Cardiac muscle cell (in vitro differentiated cells and primary cell): Measurements from ENCODE around the gene KREMEN2. TPM values are rescaled to one million over a fixed set of nuclear protein-coding genes. Genes with fewer than 3 reads are reported as not detected.

Experiments
- DNase-seq, 2 donors: peaks; one replicate each; pipeline versions ENCODE4 v3.0.0 to v3.0.0-alpha.2; 2010 to 2017; ENCODE audit warnings: low read depth in 1 of 2, low spot score in 1 of 2
- H3K27ac ChIP-seq: fragments of 200-600 bp; sonication (generic); 2 replicates; pipeline ENCODE4 v1.5.1; 2016
- H3K27me3 ChIP-seq: fragments of 200-600 bp; sonication (generic); 2 replicates; pipeline ENCODE4 v1.6.0; 2016; ENCODE audit warnings: control low read depth
- H3K36me3 ChIP-seq: fragments of 200-600 bp; sonication (generic); 2 replicates; pipeline ENCODE4 v1.5.1; 2016; ENCODE audit warnings: control low read depth
- H3K4me1 ChIP-seq: fragments of 200-600 bp; sonication (generic); 2 replicates; pipeline ENCODE4 v1.8.1; 2017; ENCODE audit warnings: low read depth, mild to moderate bottlenecking, mixed run types
- H3K4me3 ChIP-seq: fragments of 200-600 bp; sonication (generic); 2 replicates; pipeline ENCODE4 v1.5.1; 2016; ENCODE audit warnings: mild to moderate bottlenecking
- H3K9me3 ChIP-seq: fragments of 200-600 bp; sonication (generic); 2 replicates; pipeline ENCODE4 v1.5.1; 2017; ENCODE audit warnings: low read depth, mild to moderate bottlenecking, control low read depth
- polyA plus RNA-seq: library from polyadenylated mRNA; unstranded; fragments of >200 nt; fragmentation: Nextera tagmentation; extraction: Ambion mirVana; gene quantifications from 2 replicates; pipeline ENCODE4 v1.2.1, GENCODE V29; 2016
- total RNA-seq: library from RNA; depleted of rRNA; stranded (reverse); fragments of >200 nt; gene quantifications from 2 replicates; pipeline ENCODE4 v1.2.3, GENCODE V29; 2016
- TF ChIP-seq, protein P1 (sequence below): IDR thresholded peaks from 2 replicates; pipeline ENCODE4 v1.5.1; 2012; ENCODE audit warnings: low read depth, mild to moderate bottlenecking, low read length

Gene KREMEN2
- total and polyA plus RNA-seq, 2 experiments from 2014 or later: 2.5 to 3.9 TPM

DNA sequence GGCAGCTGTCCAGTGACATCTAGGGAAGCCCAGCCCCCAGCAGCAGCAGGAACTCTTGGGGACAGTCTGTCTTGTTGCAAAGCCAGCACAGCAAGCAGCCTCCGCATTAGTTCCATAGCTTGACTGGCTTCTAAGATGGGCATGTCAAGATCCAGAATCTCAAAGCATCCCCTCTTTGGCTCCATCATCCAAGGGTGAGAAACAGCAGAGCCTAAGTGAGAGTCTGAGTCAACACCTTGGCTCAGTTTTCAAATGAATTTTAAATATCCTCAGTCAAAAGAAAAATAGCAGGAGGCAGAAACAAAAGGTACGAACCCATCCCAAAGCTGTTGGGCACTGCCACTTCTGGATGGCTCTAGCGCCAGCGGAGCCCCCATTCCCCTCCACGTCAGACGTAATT is 50.9 kb downstream of the KREMEN2 start:
- no peaks in the 10 kb centered on the region for H3K36me3 ChIP-seq
- H3K9me3 ChIP-seq: no peaks in the 10 kb centered on the region
- H3K27ac ChIP-seq: no peak overlapping the region
- DNase-seq: no peak
- H3K27me3 ChIP-seq: no peaks in the 10 kb centered on the region
- TF ChIP-seq, protein P1, sequence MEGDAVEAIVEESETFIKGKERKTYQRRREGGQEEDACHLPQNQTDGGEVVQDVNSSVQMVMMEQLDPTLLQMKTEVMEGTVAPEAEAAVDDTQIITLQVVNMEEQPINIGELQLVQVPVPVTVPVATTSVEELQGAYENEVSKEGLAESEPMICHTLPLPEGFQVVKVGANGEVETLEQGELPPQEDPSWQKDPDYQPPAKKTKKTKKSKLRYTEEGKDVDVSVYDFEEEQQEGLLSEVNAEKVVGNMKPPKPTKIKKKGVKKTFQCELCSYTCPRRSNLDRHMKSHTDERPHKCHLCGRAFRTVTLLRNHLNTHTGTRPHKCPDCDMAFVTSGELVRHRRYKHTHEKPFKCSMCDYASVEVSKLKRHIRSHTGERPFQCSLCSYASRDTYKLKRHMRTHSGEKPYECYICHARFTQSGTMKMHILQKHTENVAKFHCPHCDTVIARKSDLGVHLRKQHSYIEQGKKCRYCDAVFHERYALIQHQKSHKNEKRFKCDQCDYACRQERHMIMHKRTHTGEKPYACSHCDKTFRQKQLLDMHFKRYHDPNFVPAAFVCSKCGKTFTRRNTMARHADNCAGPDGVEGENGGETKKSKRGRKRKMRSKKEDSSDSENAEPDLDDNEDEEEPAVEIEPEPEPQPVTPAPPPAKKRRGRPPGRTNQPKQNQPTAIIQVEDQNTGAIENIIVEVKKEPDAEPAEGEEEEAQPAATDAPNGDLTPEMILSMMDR: no peak
- H3K4me3 ChIP-seq: no peak overlapping the region
- H3K4me1 ChIP-seq: peaks cover 24% of the 10 kb centered on the region

DNA sequence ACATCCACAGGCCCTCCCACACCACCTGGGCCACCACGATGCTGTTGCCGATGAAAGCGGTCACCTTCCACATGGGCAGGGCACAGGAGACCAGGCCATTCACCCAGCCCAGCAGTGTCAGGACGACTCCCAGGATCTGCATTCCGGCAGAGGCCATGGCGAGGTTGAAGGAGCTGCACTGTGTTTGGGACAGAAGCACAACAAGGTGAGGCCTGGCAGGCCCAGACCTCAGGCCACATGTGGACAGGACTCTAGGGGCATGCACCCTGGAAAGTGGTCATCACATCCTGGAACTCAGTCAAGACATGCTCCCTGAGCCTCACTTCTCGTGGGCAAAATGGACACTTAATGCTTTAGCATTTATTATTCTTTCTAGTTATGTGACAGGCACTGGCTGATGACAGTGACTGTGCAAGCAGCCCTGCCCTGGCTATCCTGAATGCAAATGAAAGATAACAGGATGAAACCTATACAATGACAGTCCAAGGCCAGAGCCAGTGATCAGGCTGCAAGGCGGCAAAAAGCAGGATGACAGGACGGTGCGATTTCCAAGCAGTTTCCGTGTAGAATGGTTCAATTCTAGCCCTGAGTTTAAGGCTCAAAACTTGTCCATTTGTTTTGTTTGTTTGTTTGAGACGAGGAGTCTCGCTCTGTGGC is 51.9 kb downstream of the KREMEN2 start:
- no peak overlapping the region for H3K4me3 ChIP-seq
- no peak for DNase-seq
- TF ChIP-seq, protein P1: no peak
- no peaks in the 10 kb centered on the region for H3K9me3 ChIP-seq
- H3K27ac ChIP-seq: no peak overlapping the region
- H3K36me3 ChIP-seq: no peaks in the 10 kb centered on the region
- peaks cover 16% of the 10 kb centered on the region for H3K4me1 ChIP-seq
- H3K27me3 ChIP-seq: no peaks in the 10 kb centered on the region

GRCh38 chr16:3017344-3017743 is 53.3 kb downstream of the KREMEN2 start:
- Histone ChIP-seq H3K27me3 (no peaks in the 10 kb centered on the region), H3K9me3 (no peaks in the 10 kb centered on the region), H3K4me3 (peak overlapping the region; percentile 76), H3K27ac (peak overlapping the region; percentile 87), H3K4me1 (peaks cover 18% of the 10 kb centered on the region), H3K36me3 (no peaks in the 10 kb centered on the region)
- TF ChIP-seq, protein P1: no peak
- no peak for DNase-seq

Other genes with a start within 250 kb of the KREMEN2 start
- 13.0 and 17.0 TPM in 2 replicates for gene PRSS27, start 244.1 kb upstream of the KREMEN2 start, total RNA-seq
- 12.1 and 14.5 TPM in 2 replicates for gene PRSS27, start 244.1 kb upstream of the KREMEN2 start, polyA plus RNA-seq
- gene SRRM2, start 211.6 kb upstream of the KREMEN2 start, total RNA-seq: 131 and 321 TPM in 2 replicates
- 592 and 734 TPM in 2 replicates for gene SRRM2, start 211.6 kb upstream of the KREMEN2 start, polyA plus RNA-seq
- gene ELOB, start 187.0 kb upstream of the KREMEN2 start, total RNA-seq: 180 and 435 TPM in 2 replicates
- gene ELOB, start 187.0 kb upstream of the KREMEN2 start, polyA plus RNA-seq: 606 and 614 TPM in 2 replicates
- not detected in 2 replicates for gene PRSS33, start 176.7 kb upstream of the KREMEN2 start, total RNA-seq
- gene PRSS33, start 176.7 kb upstream of the KREMEN2 start, polyA plus RNA-seq: not detected in 2 replicates
- gene PRSS41, start 165.8 kb upstream of the KREMEN2 start, total RNA-seq: not detected in 2 replicates
- not detected in 2 replicates for gene PRSS41, start 165.8 kb upstream of the KREMEN2 start, polyA plus RNA-seq
- gene PRSS21, start 147.0 kb upstream of the KREMEN2 start, total RNA-seq: not detected in 2 replicates
- not detected in 2 replicates for gene PRSS21, start 147.0 kb upstream of the KREMEN2 start, polyA plus RNA-seq
- gene ZG16B, start 134.0 kb upstream of the KREMEN2 start, total RNA-seq: not detected in 2 replicates
- not detected in 2 replicates for gene ZG16B, start 134.0 kb upstream of the KREMEN2 start, polyA plus RNA-seq
- gene PRSS22, start 106.1 kb upstream of the KREMEN2 start, total RNA-seq: not detected in 2 replicates
- gene PRSS22, start 106.1 kb upstream of the KREMEN2 start, polyA plus RNA-seq: not detected in 2 replicates
- 134 and 148 TPM in 2 replicates for gene FLYWCH2, start 81.1 kb upstream of the KREMEN2 start, total RNA-seq
- gene FLYWCH2, start 81.1 kb upstream of the KREMEN2 start, polyA plus RNA-seq: 59.2 and 66.1 TPM in 2 replicates
- gene FLYWCH1, start 52.3 kb upstream of the KREMEN2 start, total RNA-seq: 33.2 and 58.7 TPM in 2 replicates
- 34.7 and 41.1 TPM in 2 replicates for gene FLYWCH1, start 52.3 kb upstream of the KREMEN2 start, polyA plus RNA-seq
- 3.1 and 9.9 TPM in 2 replicates for gene PAQR4, start 5.1 kb downstream of the KREMEN2 start, total RNA-seq
- gene PAQR4, start 5.1 kb downstream of the KREMEN2 start, polyA plus RNA-seq: 3.9 and 11.0 TPM in 2 replicates
- gene PKMYT1, start 16.2 kb downstream of the KREMEN2 start, total RNA-seq: 26.2 and 28.1 TPM in 2 replicates
- gene PKMYT1, start 16.2 kb downstream of the KREMEN2 start, polyA plus RNA-seq: 30.6 and 36.8 TPM in 2 replicates
- gene CLDN9, start 48.6 kb downstream of the KREMEN2 start, total RNA-seq: 3.2 and 6.3 TPM in 2 replicates
- 8.4 and 8.5 TPM in 2 replicates for gene CLDN9, start 48.6 kb downstream of the KREMEN2 start, polyA plus RNA-seq
- gene CLDN6, start 53.9 kb downstream of the KREMEN2 start, total RNA-seq: 148 and 210 TPM in 2 replicates
- 244 and 344 TPM in 2 replicates for gene CLDN6, start 53.9 kb downstream of the KREMEN2 start, polyA plus RNA-seq
- gene TNFRSF12A, start 56.1 kb downstream of the KREMEN2 start, total RNA-seq: 115 and 122 TPM in 2 replicates
- gene TNFRSF12A, start 56.1 kb downstream of the KREMEN2 start, polyA plus RNA-seq: 106 and 142 TPM in 2 replicates
- gene HCFC1R1, start 59.7 kb downstream of the KREMEN2 start, total RNA-seq: 48.3 and 50.8 TPM in 2 replicates
- gene HCFC1R1, start 59.7 kb downstream of the KREMEN2 start, polyA plus RNA-seq: 109 and 140 TPM in 2 replicates
- gene THOC6, start 59.8 kb downstream of the KREMEN2 start, total RNA-seq: 34.8 and 36.9 TPM in 2 replicates
- gene THOC6, start 59.8 kb downstream of the KREMEN2 start, polyA plus RNA-seq: 61.3 and 65.7 TPM in 2 replicates
- not detected in 2 replicates for gene BICDL2, start 72.7 kb downstream of the KREMEN2 start, total RNA-seq
- 0.19 TPM in 1 of 2 replicates, not detected in the other for gene BICDL2, start 72.7 kb downstream of the KREMEN2 start, polyA plus RNA-seq
- gene MMP25, start 82.3 kb downstream of the KREMEN2 start, total RNA-seq: 0.03 TPM in 1 of 2 replicates, not detected in the other
- gene MMP25, start 82.3 kb downstream of the KREMEN2 start, polyA plus RNA-seq: 4.3 and 5.8 TPM in 2 replicates
- gene IL32, start 101.4 kb downstream of the KREMEN2 start, total RNA-seq: 0.66 TPM in 1 of 2 replicates, not detected in the other
- 0.35 TPM in 1 of 2 replicates, not detected in the other for gene IL32, start 101.4 kb downstream of the KREMEN2 start, polyA plus RNA-seq
- 0.42 and 0.78 TPM in 2 replicates for gene ZSCAN10, start 135.0 kb downstream of the KREMEN2 start, total RNA-seq
- 0.74 TPM in 1 of 2 replicates, not detected in the other for gene ZSCAN10, start 135.0 kb downstream of the KREMEN2 start, polyA plus RNA-seq
- 26.7 and 37.3 TPM in 2 replicates for gene ZNF205, start 148.3 kb downstream of the KREMEN2 start, total RNA-seq
- gene ZNF205, start 148.3 kb downstream of the KREMEN2 start, polyA plus RNA-seq: 13.2 and 14.4 TPM in 2 replicates
- 7.5 and 8.4 TPM in 2 replicates for gene ZNF213, start 170.8 kb downstream of the KREMEN2 start, total RNA-seq
- gene ZNF213, start 170.8 kb downstream of the KREMEN2 start, polyA plus RNA-seq: 10.1 and 13.6 TPM in 2 replicates
- gene OR1F1, start 223.9 kb downstream of the KREMEN2 start, total RNA-seq: not detected in 2 replicates
- gene OR1F1, start 223.9 kb downstream of the KREMEN2 start, polyA plus RNA-seq: not detected in 2 replicates